ENCODE results near the gene CSPG4. TPM values are rescaled to one million over a fixed set of nuclear protein-coding genes. Genes with fewer than 3 reads are reported as not detected.
"Not testable (repeated sequence)": the region's sequence is repeated elsewhere in the genome, so short reads cannot be mapped to it uniquely, and the experiment has no call there.

The CSPG4 gene
- total RNA-seq, 1 donor from 2014 or later = 9.1 TPM

GRCh38 chr15:75721480-75721922 lies 8.9 kb upstream of the CSPG4 start:
- intact Hi-C loops (cut with micrococcal nuclease) = no loop called here
- Histone ChIP-seq H3K27ac (replicated peaks) (no peak overlapping the region), H3K27me3 (ENCODE audit: low read depth) (no peaks in the 10 kb centered on the region), H3K4me3 (no peak overlapping the region), H3K4me1 (peaks cover 28% of the 10 kb centered on the region), H3K36me3 (no peaks in the 10 kb centered on the region), H3K9me3 (replicated peaks) (no peaks in the 10 kb centered on the region)
- no peak for DNase-seq
- no peak for TF ChIP-seq CTCF (IDR thresholded peaks at IDR 0.05; ENCODE audit: borderline replicate concordance)

- Histone ChIP-seq H3K9me3 (replicated peaks) (no peaks in the 10 kb centered on the region), H3K27ac (replicated peaks) (no peak overlapping the region), H3K36me3 (no peaks in the 10 kb centered on the region), H3K27me3 (ENCODE audit: low read depth) (no peaks in the 10 kb centered on the region), H3K4me1 (peaks cover 27% of the 10 kb centered on the region), H3K4me3 (no peak overlapping the region)
- TF ChIP-seq CTCF (IDR thresholded peaks at IDR 0.05; ENCODE audit: borderline replicate concordance) = peak; percentile 48
- no peak for DNase-seq
- intact Hi-C loops (cut with micrococcal nuclease) = no loop called here
Measured at GRCh38 chr15:75720787-75721479, 8.3 kb upstream of the CSPG4 start.

GRCh38 chr15:75720297-75720696 lies 7.6 kb upstream of the CSPG4 start:
- Histone ChIP-seq H3K36me3 (no peaks in the 10 kb centered on the region), H3K27ac (replicated peaks) (no peak overlapping the region), H3K9me3 (replicated peaks) (no peaks in the 10 kb centered on the region), H3K4me3 (no peak overlapping the region), H3K4me1 (peaks cover 21% of the 10 kb centered on the region), H3K27me3 (ENCODE audit: low read depth) (no peaks in the 10 kb centered on the region)
- DNase-seq = no peak
- no peak for TF ChIP-seq CTCF (IDR thresholded peaks at IDR 0.05; ENCODE audit: borderline replicate concordance)
- intact Hi-C loops (cut with micrococcal nuclease) = no loop called here

- Histone ChIP-seq H3K27ac (replicated peaks) (no peak overlapping the region), H3K4me3 (no peak overlapping the region), H3K36me3 (no peaks in the 10 kb centered on the region), H3K27me3 (ENCODE audit: low read depth) (no peaks in the 10 kb centered on the region), H3K4me1 (peaks cover 10% of the 10 kb centered on the region), H3K9me3 (replicated peaks) (no peaks in the 10 kb centered on the region)
- intact Hi-C loops (cut with micrococcal nuclease) = no loop called here
- no peak for TF ChIP-seq CTCF (IDR thresholded peaks at IDR 0.05; ENCODE audit: borderline replicate concordance)
- DNase-seq = no peak
Measured at GRCh38 chr15:75718328-75718727, 5.7 kb upstream of the CSPG4 start.

GRCh38 chr15:75717001-75717400 lies 4.4 kb upstream of the CSPG4 start:
- H3K9me3 ChIP-seq (replicated peaks); DNase-seq; H3K36me3 ChIP-seq; intact Hi-C loops (cut with micrococcal nuclease); H3K27ac ChIP-seq (replicated peaks); H3K27me3 ChIP-seq (ENCODE audit: low read depth); H3K4me3 ChIP-seq: not testable (repeated sequence)
- H3K4me1 ChIP-seq = peaks cover 19% of the 10 kb centered on the region

- H3K27ac ChIP-seq (replicated peaks) = peak overlapping the region; percentile 36
- DNase-seq; intact Hi-C loops (cut with micrococcal nuclease): not testable (repeated sequence)
Measured at GRCh38 chr15:75716249-75716950, 3.8 kb upstream of the CSPG4 start.

GRCh38 chr15:75715312-75715832 lies 2.7 kb upstream of the CSPG4 start:
- H3K27ac ChIP-seq (replicated peaks); H3K36me3 ChIP-seq; H3K4me3 ChIP-seq; H3K27me3 ChIP-seq (ENCODE audit: low read depth); H3K9me3 ChIP-seq (replicated peaks); intact Hi-C loops (cut with micrococcal nuclease); DNase-seq: not testable (repeated sequence)
- peaks cover 16% of the 10 kb centered on the region for H3K4me1 ChIP-seq

More at GRCh38 chr15:75716249-75716950, 3.8 kb upstream of the CSPG4 start:
- not testable (repeated sequence) for H3K27me3 ChIP-seq (ENCODE audit: low read depth); H3K4me3 ChIP-seq; H3K9me3 ChIP-seq (replicated peaks); H3K36me3 ChIP-seq
- peaks cover 19% of the 10 kb centered on the region for H3K4me1 ChIP-seq
